Activated T-helper 1 cell treated with Interleukin-2 at 50 U/mL for 16 hours (primary cell): ENCODE data around the gene CBFA2T3.
"Not testable (repeated sequence)": the region's sequence is repeated elsewhere in the genome, so short reads cannot be mapped to it uniquely, and the experiment has no call there.

Source experiments
- DNase-seq: peaks from one replicate; pipeline ENCODE4 v3.0.0-alpha.2; 2020; ENCODE audit warnings: low read depth

Gene CBFA2T3

DNA sequence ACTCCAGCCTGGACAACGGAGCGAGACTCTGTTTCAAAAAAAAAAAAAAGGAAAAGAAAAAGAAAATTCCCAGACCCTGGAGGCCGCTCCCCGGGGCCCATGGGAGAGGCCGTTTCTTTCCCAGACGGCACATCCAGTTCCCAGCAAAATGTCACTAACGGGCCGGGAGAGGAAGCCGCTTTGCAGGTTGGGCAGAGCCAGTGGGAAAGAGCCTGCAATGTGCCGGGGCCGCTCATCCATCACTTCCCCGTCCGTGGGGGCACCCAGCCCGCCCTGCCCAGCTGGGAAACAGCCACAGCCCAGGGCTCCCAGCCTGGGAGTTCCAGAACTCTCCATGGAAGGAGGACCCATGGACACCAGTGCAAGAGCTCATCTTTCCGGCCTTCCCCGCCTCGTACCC, 68.7 kb downstream of the CBFA2T3 start:
- no peak for DNase-seq

DNA sequence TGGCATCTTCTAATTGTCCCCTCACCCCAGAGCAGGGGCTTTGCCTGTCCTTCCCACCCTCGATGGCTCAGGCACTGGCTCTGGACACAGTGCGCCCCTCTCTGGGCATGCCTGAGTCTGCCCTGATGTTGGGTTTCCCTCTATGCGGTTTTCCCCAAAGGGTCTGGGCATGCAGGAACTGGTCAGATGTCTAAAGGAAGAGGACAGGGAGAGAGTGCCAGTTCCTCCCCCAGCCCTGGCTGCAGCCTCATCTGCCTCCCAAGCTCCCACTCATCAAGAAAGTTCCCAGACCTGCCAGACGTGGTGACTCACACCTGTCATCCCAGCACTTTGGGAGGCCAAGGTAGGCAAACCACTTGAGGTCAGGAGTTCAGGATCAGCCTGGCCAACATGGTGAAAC, 69.2 kb downstream of the CBFA2T3 start:
- DNase-seq, result no peak

DNA sequence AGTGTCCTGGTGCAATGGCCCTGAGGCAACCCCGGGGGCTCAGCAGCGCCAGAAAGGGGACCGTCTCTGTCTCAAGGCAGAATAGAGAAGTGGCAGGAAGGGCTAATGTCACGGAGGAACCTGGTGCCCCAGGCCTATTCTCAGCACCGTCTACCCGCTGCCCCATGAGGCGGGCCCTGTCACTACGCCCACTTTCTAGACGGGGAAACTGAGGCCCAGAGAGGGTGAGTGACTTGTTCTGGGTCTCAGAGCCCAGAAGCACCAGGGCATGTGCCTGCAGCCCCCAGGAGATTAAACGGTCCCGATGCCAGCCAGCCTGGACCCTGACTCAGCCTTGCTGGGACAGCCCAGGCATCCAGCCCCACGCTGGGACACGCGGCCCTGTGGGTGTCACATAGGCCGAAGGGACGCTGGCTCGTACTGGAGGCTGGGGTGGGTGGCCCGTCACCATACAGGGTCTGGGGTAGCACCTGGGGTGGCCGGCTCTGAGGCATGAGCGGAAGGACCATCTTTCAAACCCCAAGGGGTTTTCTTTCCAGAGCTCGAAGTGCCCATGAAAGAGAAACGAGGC, 70.4 kb downstream of the CBFA2T3 start:
- DNase-seq, result no peak

DNA sequence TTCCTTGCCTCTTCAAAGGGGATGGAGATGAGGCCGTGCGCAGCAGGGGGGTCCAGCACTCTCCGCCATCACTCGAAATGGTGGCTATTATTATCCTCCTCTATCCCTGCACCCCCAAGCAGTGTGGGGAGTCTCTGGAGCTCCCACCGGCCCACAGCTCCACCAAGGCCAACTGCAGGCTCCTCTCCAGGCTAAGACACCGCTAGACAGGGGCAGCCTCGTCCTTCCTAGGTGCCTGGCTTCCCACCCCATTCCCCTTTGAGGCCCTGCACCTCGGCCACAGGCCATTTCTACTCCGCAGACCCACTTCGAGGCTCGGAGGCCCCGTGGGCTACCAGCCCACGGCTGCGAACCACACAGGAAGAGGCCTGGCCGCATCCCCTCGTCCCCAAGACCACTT, 71.0 kb downstream of the CBFA2T3 start:
- DNase-seq, result no peak

DNA sequence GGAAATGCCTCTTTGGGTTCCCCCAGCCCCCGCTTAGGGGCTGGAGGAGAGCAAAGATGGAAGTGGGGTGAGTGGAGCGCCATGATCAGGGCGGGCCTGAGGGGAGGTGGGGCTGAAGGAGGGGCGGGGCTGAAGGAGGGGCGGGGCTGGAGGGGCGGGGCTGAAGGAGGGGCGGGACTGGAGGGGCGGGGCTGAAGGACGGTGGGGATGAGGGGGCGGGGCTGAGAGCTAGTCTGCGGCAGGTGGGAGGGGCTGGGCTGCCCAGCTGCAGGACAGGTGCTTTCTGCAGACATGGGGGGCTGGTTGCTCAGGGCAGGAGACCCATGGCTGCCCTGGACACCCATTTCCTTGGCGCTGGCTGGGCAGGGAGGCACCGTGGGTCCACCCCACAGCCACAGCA, 71.4 kb downstream of the CBFA2T3 start:
- no peak for DNase-seq

DNA sequence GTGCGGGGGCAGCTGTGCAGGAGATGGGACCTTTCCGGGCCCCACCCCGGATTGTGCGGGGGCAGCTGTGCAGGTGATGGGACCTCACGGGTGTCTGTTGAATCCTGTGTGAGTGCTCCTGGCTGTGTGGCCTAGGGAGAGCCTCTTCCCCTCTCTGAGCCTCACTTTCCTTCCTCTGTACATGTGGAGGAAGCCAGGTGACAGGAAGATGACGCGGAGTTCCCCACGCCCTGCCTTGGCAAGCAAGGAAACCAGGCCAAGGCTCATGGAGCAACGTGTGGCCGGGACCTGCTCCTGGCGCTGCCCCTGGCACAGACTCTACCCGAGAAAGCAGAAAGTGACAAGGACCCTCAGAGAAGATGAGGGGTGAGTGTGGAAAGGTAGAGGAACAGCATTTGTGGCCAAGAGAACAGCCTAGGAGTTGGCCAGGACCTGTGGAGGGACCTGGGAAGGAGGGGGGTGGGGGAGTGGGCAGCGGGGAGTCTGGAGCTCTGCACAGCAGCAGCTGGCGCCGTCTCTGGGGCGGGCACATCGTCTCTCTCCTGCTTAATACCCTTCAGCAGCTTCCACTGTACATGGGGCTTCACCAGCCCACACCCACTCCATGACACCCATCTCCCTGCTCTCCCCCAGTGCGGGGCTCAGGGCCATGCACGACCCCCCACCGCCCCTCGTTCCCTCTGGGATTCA, 72.2 kb downstream of the CBFA2T3 start:
- no peak for DNase-seq

DNA sequence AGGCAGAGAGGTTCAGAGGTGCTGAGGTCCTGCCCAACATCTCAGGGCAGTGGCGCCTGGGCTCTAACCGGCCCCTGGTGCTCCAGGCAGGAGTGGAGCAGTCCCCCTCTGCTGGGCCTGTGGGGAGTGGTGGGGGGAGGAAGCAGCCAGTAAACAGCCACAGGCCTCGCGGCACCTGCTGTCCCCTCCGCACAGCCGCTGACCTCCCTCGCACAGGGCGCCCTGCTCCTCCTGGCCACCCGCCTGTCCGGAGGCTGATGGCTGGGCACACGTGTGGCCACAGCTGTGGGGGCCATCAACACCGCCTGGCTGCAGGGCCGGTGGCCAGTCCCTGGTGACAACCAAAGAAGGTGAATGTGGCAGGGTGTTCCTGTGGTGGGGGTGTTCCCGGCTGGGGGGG, 73.7 kb downstream of the CBFA2T3 start:
- DNase-seq, result no peak

DNA sequence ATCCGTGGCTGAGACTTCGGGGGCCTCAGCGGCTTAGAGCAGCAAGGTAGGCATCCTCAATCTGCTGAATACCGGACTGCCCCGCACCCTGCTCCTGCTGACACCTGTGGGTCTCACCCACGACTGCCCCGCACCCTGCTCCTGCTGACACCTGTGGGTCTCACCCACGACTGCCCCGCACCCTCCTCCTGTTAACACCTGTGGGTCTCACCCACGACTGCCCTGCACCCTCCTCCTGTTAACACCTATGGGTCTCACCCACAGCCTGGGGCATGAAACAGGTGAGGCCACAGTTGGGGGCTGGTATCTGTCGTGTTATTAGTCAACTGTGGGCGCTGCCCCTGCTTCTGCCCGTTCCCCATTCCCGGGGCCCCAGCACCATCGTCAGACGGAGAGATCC, 74.3 kb downstream of the CBFA2T3 start:
- no peak for DNase-seq

DNA sequence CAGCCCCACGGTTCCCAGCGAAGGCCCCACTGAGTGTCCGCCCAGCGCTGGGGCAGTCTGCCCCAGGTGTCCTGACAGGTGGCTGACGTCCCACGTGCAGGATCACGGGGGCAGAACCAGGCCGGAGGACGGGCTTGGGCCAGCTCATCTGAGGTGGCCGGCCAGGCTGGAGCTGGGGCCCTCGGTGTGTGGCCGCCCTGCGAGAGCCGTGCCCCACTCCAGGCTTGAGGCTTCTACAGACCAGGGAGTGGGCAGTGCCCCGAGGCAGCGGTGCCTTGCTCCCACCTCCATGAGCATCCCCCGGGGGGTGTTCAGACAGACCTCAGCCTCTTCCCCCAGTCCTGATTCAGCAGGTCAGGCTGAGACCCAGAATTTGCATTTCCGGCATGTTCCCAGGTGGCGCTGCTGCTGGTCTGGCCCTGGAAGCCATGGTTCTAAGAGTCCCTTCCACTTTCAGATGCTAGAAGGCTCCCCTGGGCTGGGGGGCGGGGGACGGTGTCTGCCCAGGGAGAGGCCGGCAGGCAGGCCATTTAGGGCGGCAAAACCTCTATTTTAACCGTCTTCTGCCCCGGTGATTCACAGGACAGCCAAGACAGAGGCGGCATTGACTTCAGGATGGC, 75.2 kb downstream of the CBFA2T3 start:
- no peak for DNase-seq

DNA sequence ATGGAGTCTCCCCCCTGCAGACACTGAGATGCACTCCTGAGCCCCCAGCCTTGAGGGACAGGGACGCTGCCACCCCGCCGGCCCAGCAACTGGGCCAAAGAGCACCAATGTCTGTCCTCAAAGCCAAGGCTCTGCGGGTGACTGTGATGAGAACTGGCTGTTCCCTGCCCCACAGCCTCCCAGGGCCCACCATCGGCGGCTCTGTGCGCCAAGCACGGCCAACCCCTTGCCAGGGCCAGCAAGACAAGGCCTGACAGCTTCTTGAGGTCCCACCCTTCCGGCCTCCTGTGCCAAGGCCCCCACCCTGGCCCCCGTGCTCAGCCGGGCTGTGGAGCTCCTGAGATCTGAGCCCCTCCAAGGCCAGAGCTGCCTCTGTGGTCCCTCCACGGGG, 76.3 kb downstream of the CBFA2T3 start:
- DNase-seq, result no peak

DNA sequence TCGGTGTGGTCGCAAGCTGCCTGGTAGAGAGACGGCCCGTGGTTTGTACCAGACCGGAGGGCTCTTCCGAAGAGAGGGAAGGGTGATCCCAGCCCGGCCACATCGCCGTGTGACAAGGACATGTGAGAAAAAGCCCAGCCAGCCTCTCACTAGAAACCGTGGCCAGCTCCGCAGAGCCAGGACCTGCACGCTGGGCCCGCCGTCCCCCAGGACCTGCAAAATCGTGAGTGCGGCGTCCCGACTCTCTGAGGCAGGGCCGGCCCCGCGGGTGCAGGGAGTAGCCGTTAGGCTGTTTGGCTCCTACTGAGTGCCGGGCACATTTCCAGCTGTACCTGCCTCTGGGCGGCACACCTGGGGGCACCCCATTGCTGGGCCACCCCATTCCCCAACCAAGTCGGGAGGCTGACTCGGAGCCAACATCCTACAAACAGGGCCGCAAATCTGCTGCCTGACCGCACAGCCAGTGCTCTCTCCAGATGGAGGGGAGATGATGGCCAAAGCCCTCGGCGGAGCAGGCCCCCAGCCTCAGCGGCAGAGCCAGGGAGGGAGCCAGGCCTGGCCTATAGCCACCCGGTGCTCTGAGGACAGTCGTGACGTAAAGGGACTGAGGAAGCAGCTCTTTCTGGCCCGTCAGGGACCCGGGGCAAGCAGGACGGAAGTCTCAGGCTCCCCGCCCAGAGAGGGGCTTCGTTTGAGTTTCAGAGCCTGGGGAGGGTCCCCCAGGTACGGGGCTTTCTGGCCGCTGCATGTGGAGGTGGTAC, 76.9 kb downstream of the CBFA2T3 start:
- no peak for DNase-seq

DNA sequence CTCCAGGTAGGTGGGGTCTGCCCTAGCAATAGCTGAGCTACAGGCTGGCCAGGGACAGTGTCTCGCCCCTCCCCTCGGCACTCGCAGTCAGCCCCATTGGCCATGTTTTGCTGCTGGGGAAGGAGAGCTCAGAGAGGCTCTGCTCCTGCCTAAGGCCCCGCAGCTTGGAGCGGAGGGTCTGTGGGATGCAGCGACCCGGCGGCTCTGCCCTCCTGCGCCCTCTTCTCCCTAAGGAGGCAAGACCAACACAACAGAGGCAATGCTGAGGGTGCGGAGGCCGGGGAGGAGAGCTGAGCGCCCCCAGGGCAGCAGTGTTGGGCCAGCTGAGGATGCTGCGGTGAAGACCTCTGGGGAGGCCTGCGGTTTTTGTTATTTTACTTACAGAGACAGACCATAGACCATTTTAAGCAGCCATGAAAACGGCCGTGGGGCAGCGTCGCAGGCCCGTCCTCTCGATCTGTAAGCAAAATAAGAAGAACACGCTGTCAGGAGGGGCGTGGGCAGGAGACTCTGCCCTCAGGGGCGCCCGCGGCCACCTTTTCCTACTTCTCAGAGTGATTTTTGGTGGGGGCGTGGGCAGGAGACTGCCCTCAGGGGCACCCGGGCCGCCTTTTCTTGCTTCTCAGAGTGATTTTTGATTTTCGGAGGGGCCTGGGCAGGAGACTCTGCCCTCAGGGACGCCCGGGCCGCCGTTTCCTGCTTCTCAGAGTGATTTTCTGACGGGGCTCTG, 79.1 kb downstream of the CBFA2T3 start:
- no peak for DNase-seq

DNA sequence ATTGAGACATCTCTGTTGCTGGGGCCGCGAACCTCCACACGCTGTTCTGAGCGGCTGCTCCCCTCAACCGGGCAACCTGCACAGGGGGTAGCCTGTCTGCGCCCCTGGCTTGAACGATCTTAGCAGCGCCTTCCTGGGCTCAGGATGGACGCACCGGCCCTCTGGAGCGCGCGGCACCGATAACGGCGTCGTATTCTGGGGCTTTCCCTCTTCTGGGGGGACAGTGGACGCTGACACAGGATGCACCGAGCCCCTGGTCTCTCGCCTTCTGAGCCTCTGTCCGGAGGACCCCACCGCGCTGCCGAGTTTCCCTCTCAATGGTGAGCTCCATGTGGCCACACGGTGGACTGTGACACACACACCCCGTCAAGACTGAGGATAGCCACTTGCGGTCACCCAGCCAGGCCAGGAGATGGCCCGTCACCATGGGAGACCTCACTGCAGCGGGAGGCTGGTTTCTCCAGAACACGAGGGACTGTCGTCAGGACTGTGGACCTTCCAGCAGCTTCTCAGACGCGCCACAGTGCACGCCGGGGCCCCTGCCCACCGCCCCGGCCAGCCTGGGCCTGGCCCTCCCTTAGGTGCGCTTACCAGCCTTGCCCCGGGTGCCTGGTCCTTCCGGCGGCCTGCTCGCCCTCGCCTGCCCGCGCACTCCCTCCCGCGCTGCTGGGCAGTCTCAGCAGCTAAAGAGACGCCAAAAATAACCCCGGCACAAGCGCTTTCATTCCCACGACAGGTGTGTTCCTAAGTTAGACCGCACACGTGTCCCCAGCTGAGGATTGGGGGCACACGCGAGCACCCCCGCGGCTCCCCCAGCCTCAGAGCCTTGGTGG, 80.6 kb downstream of the CBFA2T3 start:
- DNase-seq, result no peak

DNA sequence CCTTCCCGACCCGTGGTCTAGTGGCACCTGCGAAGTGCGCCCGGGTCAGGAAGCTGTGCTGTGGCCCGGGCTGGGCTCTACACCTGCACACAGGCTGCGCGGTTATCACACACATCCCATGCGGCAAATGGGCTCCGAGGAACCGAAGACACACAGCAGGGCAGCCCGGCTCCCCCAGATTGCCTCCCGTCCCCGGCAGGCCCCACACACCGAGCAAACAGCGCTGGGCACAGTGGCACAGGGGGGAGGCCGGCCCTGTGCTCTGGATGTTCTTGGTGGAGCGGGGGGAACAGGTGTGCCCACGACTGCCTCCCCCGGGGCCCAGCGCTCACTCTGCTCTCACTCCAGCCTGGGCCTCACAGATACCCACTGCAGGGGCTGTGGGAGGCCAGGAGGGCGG, 81.7 kb downstream of the CBFA2T3 start:
- DNase-seq, result no peak

DNA sequence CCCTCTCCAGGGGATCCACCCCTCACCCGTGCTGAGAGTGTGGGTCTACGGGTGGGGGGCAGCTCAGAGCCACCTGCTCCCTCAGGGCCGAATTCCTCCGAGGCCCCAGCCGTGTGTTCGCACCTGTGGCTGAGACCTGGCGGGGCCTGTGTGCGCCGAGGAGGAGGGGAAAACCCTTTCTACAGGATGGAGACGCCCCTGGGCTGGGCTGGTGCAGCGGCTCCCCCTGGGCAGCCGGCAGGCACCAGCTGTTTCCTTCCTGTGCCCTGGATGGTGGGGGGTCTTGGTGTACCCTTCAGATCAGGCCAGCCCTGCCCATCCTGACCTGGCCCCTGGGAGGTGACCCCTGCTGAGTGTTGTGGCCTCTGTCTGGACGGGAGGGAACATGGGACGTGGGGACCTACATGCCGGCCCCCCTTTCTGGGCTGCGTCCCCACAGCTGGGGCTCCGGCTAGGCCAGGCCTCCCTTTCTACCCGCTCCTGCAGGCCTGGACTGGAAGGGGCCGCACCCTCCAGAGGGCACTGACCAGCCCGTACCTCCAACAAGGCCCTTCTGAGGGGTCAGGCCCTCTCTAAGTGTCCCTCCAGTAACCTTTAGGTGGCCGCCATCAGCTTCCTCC, 82.2 kb downstream of the CBFA2T3 start:
- no peak for DNase-seq

DNA sequence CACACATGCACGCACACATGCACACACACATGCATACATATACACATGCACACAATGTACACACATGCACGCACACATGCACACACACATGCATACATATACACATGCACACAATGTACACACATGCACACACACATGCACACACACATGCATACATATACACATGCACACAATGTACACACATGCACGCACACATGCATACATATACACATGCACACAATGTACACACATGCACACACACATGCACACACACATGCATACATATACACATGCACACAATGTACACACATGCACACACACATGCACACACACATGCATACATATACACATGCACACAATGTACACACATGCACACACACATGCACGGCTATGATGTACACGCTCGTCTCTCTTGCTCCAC, 82.7 kb downstream of the CBFA2T3 start:
- not testable (repeated sequence) for DNase-seq

DNA sequence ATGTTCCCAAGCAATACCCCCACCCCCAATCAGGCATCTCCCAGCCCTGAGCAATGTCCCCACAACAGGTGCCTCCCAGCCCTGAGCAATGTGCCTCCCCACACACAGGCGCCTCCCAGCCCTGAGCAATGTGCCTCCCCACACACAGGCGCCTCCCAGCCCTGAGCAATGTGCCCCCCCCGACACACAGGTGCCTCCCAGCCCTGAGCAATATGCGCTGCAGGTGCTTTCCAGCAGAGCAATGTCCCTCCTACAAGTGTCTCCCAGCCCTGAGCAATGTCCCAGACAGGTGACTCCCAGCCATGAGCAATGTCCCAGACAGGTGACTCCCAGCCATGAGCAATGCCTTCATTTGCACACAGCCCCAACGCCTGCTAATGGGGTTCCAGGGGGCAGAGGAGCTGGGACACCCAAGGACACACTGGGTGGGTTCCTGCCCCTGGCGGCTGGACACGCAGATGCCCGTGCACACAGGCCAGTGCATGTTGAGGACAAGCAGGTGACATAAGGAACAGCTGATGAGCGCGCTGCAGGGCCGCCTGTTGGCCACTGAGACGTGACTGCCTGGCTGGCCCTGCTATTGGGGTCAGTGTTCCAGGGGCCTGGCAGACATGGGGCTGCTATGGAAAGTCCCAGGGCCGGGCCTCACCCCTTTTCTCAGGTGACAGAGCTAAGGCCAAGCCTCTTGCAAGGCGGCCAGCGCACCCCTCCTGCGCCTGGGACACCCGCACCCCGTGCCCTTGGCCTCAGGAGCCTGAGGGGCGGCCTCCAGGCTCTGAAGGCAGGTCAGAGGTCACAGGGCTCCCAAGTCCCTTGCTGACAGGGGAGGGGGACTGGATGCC, 83.7 kb downstream of the CBFA2T3 start:
- no peak for DNase-seq

DNA sequence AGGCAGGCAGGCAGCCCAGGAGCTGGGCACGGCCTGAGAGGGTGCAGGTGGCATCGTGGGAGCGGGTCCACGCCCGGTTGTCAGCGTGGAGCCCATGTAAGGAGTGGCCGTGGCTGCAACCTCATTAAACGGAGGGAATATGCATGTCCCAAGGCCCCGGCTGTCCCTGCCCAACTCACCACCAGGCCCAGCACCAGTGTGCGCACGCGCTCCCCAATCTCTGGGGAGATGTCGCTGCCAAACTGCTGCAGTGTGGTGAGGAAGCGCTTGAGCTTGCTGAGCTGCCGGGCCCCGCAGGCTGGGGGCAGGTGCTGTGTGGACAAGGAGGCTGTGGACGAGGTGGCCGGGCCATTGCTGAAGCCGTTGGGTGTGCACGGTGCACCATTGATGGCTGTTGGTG, 84.9 kb downstream of the CBFA2T3 start:
- no peak for DNase-seq

DNA sequence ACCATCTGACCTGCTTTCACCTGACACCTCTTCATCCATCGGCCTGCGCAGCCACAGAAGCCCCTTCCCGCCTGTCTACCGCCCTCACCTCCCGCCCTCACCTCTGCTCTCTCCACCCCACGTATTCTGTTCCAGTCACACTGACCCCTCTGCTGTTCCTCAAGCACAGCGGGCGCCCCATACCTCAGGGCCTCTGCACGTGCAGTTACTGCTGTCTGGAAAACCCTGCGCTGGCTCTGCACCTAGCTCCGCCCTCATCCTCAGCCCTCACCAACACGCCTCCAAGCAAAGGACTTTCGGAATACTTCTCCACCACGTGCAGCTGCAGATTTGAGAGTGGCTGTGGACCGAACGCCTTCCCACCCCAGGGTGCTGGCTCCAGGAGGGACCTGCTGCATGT, 85.9 kb downstream of the CBFA2T3 start:
- no peak for DNase-seq

DNA sequence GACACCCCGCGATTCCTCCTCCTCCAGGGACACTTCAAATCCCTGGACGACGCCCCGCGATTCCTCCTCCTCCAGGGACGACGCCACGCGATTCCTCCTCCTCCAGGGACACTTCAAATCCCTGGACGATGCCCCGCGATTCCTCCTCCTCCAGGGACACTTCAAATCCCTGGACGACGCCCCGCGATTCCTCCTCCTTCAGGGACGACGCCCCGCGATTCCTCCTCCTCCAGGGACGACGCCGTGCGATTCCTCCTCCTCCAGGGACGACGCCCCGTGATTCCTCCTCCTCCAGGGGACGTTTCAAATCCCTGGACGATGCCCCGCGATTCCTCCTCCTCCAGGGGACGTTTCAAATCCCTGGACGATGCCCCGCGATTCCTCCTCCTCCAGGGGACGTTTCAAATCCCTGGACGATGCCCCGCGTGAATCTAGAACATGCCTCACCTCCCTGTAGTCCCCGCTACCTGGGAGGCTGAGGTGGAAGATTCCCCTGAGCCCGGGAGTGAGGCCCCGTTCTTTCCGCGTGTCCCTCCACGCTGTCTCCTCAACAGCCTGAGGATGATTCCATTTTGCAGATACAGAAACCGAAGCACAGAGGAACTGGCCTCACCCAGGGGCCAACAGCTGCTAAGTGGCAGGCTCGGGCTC, 87.2 kb downstream of the CBFA2T3 start:
- not testable (repeated sequence) for DNase-seq
